Sigmoid colon (tissue), 7 donors: ENCODE results near the gene KAZN. TPM values are rescaled to one million over a fixed set of nuclear protein-coding genes. Genes with fewer than 3 reads are reported as not detected.
A peak's percentile ranks its signal among the peaks of the same experiment; 100 is the strongest.

Source experiments
- DNase-seq: peaks from one replicate; pipeline ENCODE4 v3.0.0-alpha.2; 2019
- H3K27ac ChIP-seq, 4 donors: fragments of 200-600 bp; sonication (generic); one replicate each; pipeline ENCODE4 v1.5.1; 2016 to 2019; ENCODE audit warnings: mild to moderate bottlenecking in 1 of 4
- H3K27me3 ChIP-seq, 3 donors: fragments of 200-600 bp; sonication (generic); one replicate each; pipeline ENCODE4 v1.5.1; 2019; ENCODE audit warnings: mild to moderate bottlenecking in 1 of 3
- H3K36me3 ChIP-seq, 4 donors: fragments of 200-600 bp; sonication (generic); one replicate each; pipeline ENCODE4 v1.5.1; 2016 to 2019
- H3K4me1 ChIP-seq, 4 donors: fragments of 200-600 bp; sonication (generic); one replicate each; pipeline ENCODE4 v1.5.1; 2017 to 2019
- H3K4me3 ChIP-seq, 4 donors: fragments of 200-600 bp; sonication (generic); one replicate each; pipeline ENCODE4 v1.5.1; 2017 to 2019; ENCODE audit warnings: mild to moderate bottlenecking in 2 of 4, moderate library complexity in 1 of 4
- H3K9me3 ChIP-seq, 4 donors: fragments of 200-600 bp in 3 of 4; sonication (generic) in 3 of 4; one replicate each; pipeline versions ENCODE4 v1.5.1 to v1.6.1; 2013 to 2019
- CTCF ChIP-seq, 4 experiments: fragments of 450-650 bp in 3 of 4; fragments of 200-600 bp in 1 of 4; IDR thresholded peaks; one replicate each; pipeline ENCODE4 v1.5.1; 2016 to 2019; ENCODE audit warnings: antibody characterized with exemption in 4 of 4, mild to moderate bottlenecking in 3 of 4, moderate library complexity in 2 of 4
- EP300 ChIP-seq, 4 donors: sonication (generic); formaldehyde crosslinking; IDR thresholded peaks; one replicate each; pipeline ENCODE4 v1.6.1; 2017; ENCODE audit warnings: antibody characterized with exemption in 4 of 4
- POLR2A ChIP-seq, 2 donors: fragments of 450-650 bp; IDR thresholded peaks; one replicate each; pipeline ENCODE4 v1.6.1; 2016; ENCODE audit warnings: antibody characterized with exemption in 2 of 2, mild to moderate bottlenecking in 2 of 2, moderate library complexity in 2 of 2
- POLR2AphosphoS5 ChIP-seq, 4 donors: sonication (generic); formaldehyde crosslinking; IDR thresholded peaks; one replicate each; pipeline ENCODE4 v1.6.1; 2017; ENCODE audit warnings: antibody characterized with exemption in 4 of 4
- WGBS, 2 donors: extraction: QIAGEN DNeasy Blood & Tissue Kit; methylation state at CpG; one replicate each; pipeline ENCODE4 v1.1.7; 2013; 5-methylcytosine and 5-hydroxymethylcytosine counted together
- intact Hi-C: fragments of 100-400 bp; cut with DNase I; formaldehyde crosslinking; loops from one replicate; pipeline ENCODE4 v1.15.1; 2023
- polyA plus RNA-seq, 3 donors: library from polyadenylated mRNA; stranded (reverse); fragments of 200-250 nt; gene quantifications; one replicate each; pipeline ENCODE4 v1.2.3, GENCODE V29; 2013
- total RNA-seq, 4 donors: library from RNA; depleted of rRNA; stranded (reverse); fragments of >200 nt; gene quantifications; one replicate each; pipeline ENCODE4 v1.1.0, GENCODE V29; 2016
- donor health status: healthy with polysubstance abuse.
- donor health status: Bipolar disorder and iron deficiency.
- donor health status: healthy.

The KAZN gene
- total and polyA plus RNA-seq, 7 donors = 2.5 to 11.4 (median 5.6) TPM

GRCh38 chr1:14914351-14914988 is 316.0 kb downstream of the KAZN start:
- H3K27me3 ChIP-seq = no peaks in the 10 kb centered on the region
- no peaks in the 10 kb centered on the region for H3K36me3 ChIP-seq
- H3K27ac ChIP-seq = no peak overlapping the region
- DNase-seq = no peak
- H3K4me1 ChIP-seq = no peaks in the 10 kb centered on the region
- no peak overlapping the region for H3K4me3 ChIP-seq
- WGBS, 2 donors = 85 to 86% methylated on average over 11 of the region's 11 CpGs
- no peak for TF ChIP-seq EP300 (IDR thresholded peaks at IDR 0.05)
- TF ChIP-seq POLR2A (IDR thresholded peaks at IDR 0.05) = no peak
- no peak for TF ChIP-seq CTCF (IDR thresholded peaks at IDR 0.05)
- no peak for TF ChIP-seq POLR2AphosphoS5 (IDR thresholded peaks at IDR 0.05)
- H3K9me3 ChIP-seq = no peaks in the 10 kb centered on the region
- intact Hi-C loops = no loop called here

- 45 to 48% methylated on average over 9 of the region's 9 CpGs for WGBS, 2 donors
- no peak for DNase-seq
- Histone ChIP-seq H3K27me3 (no peaks in the 10 kb centered on the region), H3K4me3 (no peak overlapping the region), H3K9me3 (no peaks in the 10 kb centered on the region), H3K4me1 (no peaks in the 10 kb centered on the region), H3K36me3 (no peaks in the 10 kb centered on the region), H3K27ac (no peak overlapping the region)
- intact Hi-C loops = no loop called here
- TF ChIP-seq CTCF (IDR thresholded peaks at IDR 0.05) (peak; percentile 23 to 90 (median 61)), POLR2AphosphoS5 (IDR thresholded peaks at IDR 0.05) (no peak), POLR2A (IDR thresholded peaks at IDR 0.05) (no peak)
Measured at GRCh38 chr1:14915356-14916054, 317.0 kb downstream of the KAZN start.

- intact Hi-C loops = no loop called here
- TF ChIP-seq POLR2A (IDR thresholded peaks at IDR 0.05) (no peak), EP300 (IDR thresholded peaks at IDR 0.05) (no peak), POLR2AphosphoS5 (IDR thresholded peaks at IDR 0.05) (no peak), CTCF (IDR thresholded peaks at IDR 0.05) (no peak)
- no peak overlapping the region for H3K27ac ChIP-seq
- H3K4me1 ChIP-seq = peaks cover 0 to 4% (median 0%) of the 10 kb centered on the region in 4 donors
- 96% methylated on average over 10 of the region's 10 CpGs for WGBS, 2 donors
- no peaks in the 10 kb centered on the region for H3K9me3 ChIP-seq
- H3K36me3 ChIP-seq = no peaks in the 10 kb centered on the region
- no peak for DNase-seq
- H3K27me3 ChIP-seq = no peaks in the 10 kb centered on the region
- no peak overlapping the region for H3K4me3 ChIP-seq
Measured at GRCh38 chr1:14919289-14919688, 320.8 kb downstream of the KAZN start.

GRCh38 chr1:14919751-14920150 is 321.3 kb downstream of the KAZN start:
- intact Hi-C loops = no loop called here
- no peak overlapping the region for H3K27ac ChIP-seq
- no peaks in the 10 kb centered on the region for H3K9me3 ChIP-seq
- H3K4me3 ChIP-seq = no peak overlapping the region
- 57 to 76% methylated on average over 5 of the region's 5 CpGs for WGBS, 2 donors
- peaks cover 0 to 6% (median 3%) of the 10 kb centered on the region in 4 donors for H3K4me1 ChIP-seq
- TF ChIP-seq EP300 (IDR thresholded peaks at IDR 0.05) (no peak), POLR2AphosphoS5 (IDR thresholded peaks at IDR 0.05) (no peak), CTCF (IDR thresholded peaks at IDR 0.05) (no peak), POLR2A (IDR thresholded peaks at IDR 0.05) (no peak)
- H3K27me3 ChIP-seq = peaks cover 0 to 2% (median 0%) of the 10 kb centered on the region in 3 donors
- no peak for DNase-seq
- H3K36me3 ChIP-seq = no peaks in the 10 kb centered on the region
